Mesenchymal stem cell (in vitro differentiated cells and primary cell): Measurements from ENCODE around the gene NCOA6.

ENCODE experiments used
- DNase-seq: peaks from one replicate; pipeline ENCODE4 v3.0.0-alpha.2; 2013
- H2AFZ ChIP-seq: one replicate; pipeline ENCODE4 v1.6.1; 2013; ENCODE audit warnings: low read depth, mild to moderate bottlenecking, control low read depth, inconsistent platforms, low read length, moderate library complexity
- H2AK5ac ChIP-seq: 2 replicates; pipeline ENCODE4 v1.6.1; 2013; ENCODE audit warnings: low read length, moderate library complexity, mild to moderate bottlenecking, inconsistent platforms; ENCODE audit not compliant: severe bottlenecking
- H2BK120ac ChIP-seq: one replicate; pipeline ENCODE4 v1.6.1; 2013; ENCODE audit warnings: low read depth, mild to moderate bottlenecking, inconsistent platforms, low read length, moderate library complexity
- H2BK12ac ChIP-seq, 2 experiments: one replicate each; pipeline ENCODE4 v1.6.1; 2013; ENCODE audit warnings: inconsistent platforms in 2 of 2, low read length in 2 of 2, mild to moderate bottlenecking in 2 of 2, moderate library complexity in 2 of 2, control low read depth in 1 of 2
- H2BK15ac ChIP-seq: one replicate; pipeline ENCODE4 v1.6.1; 2013; ENCODE audit warnings: mild to moderate bottlenecking, low read depth, inconsistent platforms; ENCODE audit not compliant: poor library complexity, severe bottlenecking
- H2BK5ac ChIP-seq: 2 replicates; pipeline ENCODE4 v1.6.1; 2013; ENCODE audit warnings: low read depth, mild to moderate bottlenecking, low read length, control low read depth, inconsistent platforms; ENCODE audit not compliant: poor library complexity, severe bottlenecking
- H3K14ac ChIP-seq, 2 experiments: one replicate each; pipeline ENCODE4 v1.6.1; 2013; ENCODE audit warnings: inconsistent platforms in 2 of 2, low read length in 2 of 2, control low read depth in 1 of 2, mild to moderate bottlenecking in 1 of 2, moderate library complexity in 1 of 2
- H3K18ac ChIP-seq, 2 experiments: one replicate each; pipeline ENCODE4 v1.6.1; 2013; ENCODE audit warnings: inconsistent platforms in 2 of 2, low read length in 2 of 2, control low read depth in 1 of 2, low read depth in 1 of 2, mild to moderate bottlenecking in 1 of 2
- H3K23ac ChIP-seq, 2 experiments: one replicate each; pipeline ENCODE4 v1.6.1; 2013; ENCODE audit warnings: inconsistent platforms in 2 of 2, low read length in 2 of 2, mild to moderate bottlenecking in 2 of 2, moderate library complexity in 2 of 2, control low read depth in 1 of 2
- H3K27ac ChIP-seq: 2 replicates; pipeline ENCODE4 v1.5.1; 2013; ENCODE audit warnings: mild to moderate bottlenecking, moderate library complexity, low read length, control low read depth, inconsistent platforms; ENCODE audit not compliant: poor library complexity, severe bottlenecking
- H3K27me3 ChIP-seq, 2 experiments: 2 replicates each; pipeline versions ENCODE4 v1.6.1 to v1.7.0; 2013; ENCODE audit warnings: low read length in 2 of 2, mild to moderate bottlenecking in 2 of 2, moderate library complexity in 2 of 2, control low read depth in 1 of 2, inconsistent platforms in 1 of 2; ENCODE audit not compliant: control insufficient read depth in 1 of 2, insufficient read depth in 1 of 2
- H3K36me3 ChIP-seq, 2 experiments: 2 replicates each; pipeline versions ENCODE4 v1.6.1 to v1.7.0; 2013; ENCODE audit warnings: low read length in 2 of 2, control low read depth in 1 of 2, inconsistent platforms in 1 of 2, low read depth in 1 of 2, mild to moderate bottlenecking in 1 of 2; ENCODE audit not compliant: insufficient read depth in 2 of 2, control insufficient read depth in 1 of 2
- H3K4ac ChIP-seq, 2 experiments: one replicate each; pipeline ENCODE4 v1.6.1; 2013; ENCODE audit warnings: inconsistent platforms in 2 of 2, low read length in 2 of 2, mild to moderate bottlenecking in 2 of 2, moderate library complexity in 2 of 2, control low read depth in 1 of 2, low read depth in 1 of 2
- H3K4me1 ChIP-seq: 2 replicates; pipeline ENCODE4 v1.6.1; 2013; ENCODE audit warnings: low read depth, low read length, control low read depth; ENCODE audit not compliant: control insufficient read depth, insufficient read depth
- H3K4me2 ChIP-seq: 2 replicates; pipeline ENCODE4 v1.6.1; 2013; ENCODE audit warnings: low read length, mild to moderate bottlenecking, inconsistent platforms; ENCODE audit not compliant: poor library complexity, severe bottlenecking
- H3K4me3 ChIP-seq, 2 experiments: 2 replicates each; pipeline versions ENCODE4 v1.5.1 to v1.7.0; 2013; ENCODE audit warnings: low read length in 2 of 2, mild to moderate bottlenecking in 2 of 2, control low read depth in 1 of 2, low read depth in 1 of 2; ENCODE audit not compliant: insufficient read depth in 1 of 2
- H3K79me1 ChIP-seq: replicated peaks from 2 replicates; pipeline ENCODE4 v1.6.1; 2013; ENCODE audit warnings: mild to moderate bottlenecking, control low read depth, low read length, inconsistent platforms; ENCODE audit not compliant: poor library complexity, severe bottlenecking
- H3K9ac ChIP-seq: 2 replicates; pipeline ENCODE4 v1.7.0; 2013; ENCODE audit warnings: mild to moderate bottlenecking, low read length, moderate library complexity
- H3K9me3 ChIP-seq: 2 replicates; pipeline ENCODE4 v1.7.0; 2013; ENCODE audit warnings: mild to moderate bottlenecking, low read length; ENCODE audit not compliant: control insufficient read depth
- H4K8ac ChIP-seq: one replicate; pipeline ENCODE4 v1.6.1; 2013; ENCODE audit warnings: inconsistent platforms, mild to moderate bottlenecking, low read length, moderate library complexity
- H4K91ac ChIP-seq: one replicate; pipeline ENCODE4 v1.6.1; 2013; ENCODE audit warnings: mild to moderate bottlenecking, low read length, inconsistent platforms
- WGBS: methylation state at CpG from one replicate; pipeline ENCODE4 v1.1.7; 2013; ENCODE audit warnings: mixed read lengths; 5-methylcytosine and 5-hydroxymethylcytosine counted together

Gene NCOA6

DNA sequence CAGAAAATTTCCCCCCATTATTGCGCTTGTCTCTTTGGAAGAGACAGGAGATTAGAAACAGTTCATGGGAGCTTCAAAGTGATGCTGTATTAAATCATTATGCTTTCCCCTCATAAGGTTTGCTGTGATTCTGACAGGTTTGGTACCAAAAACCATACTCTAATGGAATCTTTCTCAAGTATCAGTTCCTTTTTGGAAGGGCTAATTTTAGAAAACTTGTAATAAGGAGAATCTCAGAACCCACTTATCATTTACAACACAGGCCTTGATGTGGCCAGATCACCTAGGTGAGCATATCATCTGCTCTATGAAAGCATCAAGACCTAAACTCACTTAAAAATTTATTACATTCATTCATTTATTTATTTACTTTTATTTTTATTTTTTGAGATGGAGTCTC lies 70.1 kb downstream of the NCOA6 start:
- Histone ChIP-seq H3K27ac (no peak overlapping the region), H4K91ac (no peak overlapping the region), H3K18ac (no peak overlapping the region), H3K27me3 (no peaks in the 10 kb centered on the region), H3K36me3 (peaks cover 26 to 77% of the 10 kb centered on the region in 2 experiments), H3K14ac (no peak overlapping the region), H2AK5ac (no peak overlapping the region), H3K4me3 (no peak overlapping the region), H4K8ac (no peak overlapping the region), H3K79me1 (peaks cover 11% of the 10 kb centered on the region), H2AFZ (no peak overlapping the region), H2BK12ac (no peak overlapping the region), H3K9me3 (no peaks in the 10 kb centered on the region), H2BK120ac (no peak overlapping the region), H3K9ac (no peak overlapping the region), H2BK5ac (no peak overlapping the region), H2BK15ac (no peak overlapping the region), H3K4ac (no peak overlapping the region), H3K23ac (no peak overlapping the region), H3K4me1 (no peaks in the 10 kb centered on the region), H3K4me2 (no peak overlapping the region)
- no CpG with 5 or more reads among the region's 1 CpG for WGBS
- DNase-seq, result no peak

DNA sequence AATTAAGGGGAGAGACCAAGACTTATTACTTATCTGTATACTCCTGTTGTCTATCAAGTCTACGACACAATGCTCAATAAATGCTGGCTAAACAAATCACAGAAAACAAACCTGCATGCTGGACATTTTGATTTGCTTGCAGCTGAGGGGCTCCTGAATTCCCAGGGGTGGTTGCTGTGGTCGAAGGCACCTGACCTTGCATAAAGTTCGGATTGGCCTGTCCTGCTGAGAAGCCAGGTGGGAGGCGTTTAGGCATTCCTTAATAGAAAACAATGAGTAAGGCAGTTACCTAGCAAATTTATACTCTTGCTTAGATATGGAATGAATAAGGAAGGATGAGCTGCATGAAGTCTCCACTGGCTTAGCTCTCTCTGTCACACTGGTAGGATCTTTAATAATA lies 70.8 kb downstream of the NCOA6 start:
- no peak overlapping the region for H3K14ac ChIP-seq
- no peak for DNase-seq

DNA sequence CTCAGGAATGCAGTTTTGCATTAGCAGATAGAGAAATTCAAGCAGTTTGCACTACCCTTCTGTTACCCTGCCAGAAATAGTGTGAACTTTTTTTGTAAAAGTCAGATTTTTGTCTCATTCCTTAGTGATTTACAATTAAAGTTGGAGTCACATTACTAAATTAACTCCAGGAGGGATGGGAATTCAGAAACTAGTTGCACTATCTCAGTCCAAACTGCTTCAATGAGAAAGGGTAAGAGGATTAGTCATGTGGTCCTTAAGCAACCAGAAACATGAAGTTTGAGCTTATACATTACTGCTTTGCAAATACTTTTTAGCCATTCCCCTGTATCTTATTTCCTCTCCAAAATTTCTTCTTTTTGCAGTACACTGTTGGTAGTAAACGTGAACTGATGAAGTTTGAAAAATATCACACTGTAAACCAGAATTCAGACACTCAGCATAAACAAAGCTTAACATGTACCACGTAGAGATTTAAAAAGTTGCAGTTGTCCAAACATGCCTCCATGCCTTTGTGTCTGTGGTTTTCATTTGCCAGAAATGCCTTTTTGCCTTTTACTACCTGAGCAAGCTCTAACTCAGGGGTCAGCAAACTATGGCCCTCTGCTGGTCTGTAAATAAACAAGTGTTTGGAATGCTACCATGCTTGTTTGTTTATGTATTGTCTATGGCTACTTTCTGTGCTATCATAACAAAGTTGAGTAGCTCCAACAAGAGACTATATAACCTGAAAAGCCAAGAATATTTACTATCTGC lies 71.6 kb downstream of the NCOA6 start:
- no peak overlapping the region for H3K14ac ChIP-seq
- H3K79me1 ChIP-seq, result peaks cover 21% of the 10 kb centered on the region
- no peak overlapping the region for H2BK15ac ChIP-seq
- H3K23ac ChIP-seq, result no peak overlapping the region
- no peak overlapping the region for H4K8ac ChIP-seq
- no peak overlapping the region for H4K91ac ChIP-seq
- H3K4ac ChIP-seq, result no peak overlapping the region
- H3K4me1 ChIP-seq, result no peaks in the 10 kb centered on the region
- H3K27ac ChIP-seq, result no peak overlapping the region
- H3K4me3 ChIP-seq, result no peak overlapping the region
- no peak overlapping the region for H3K4me2 ChIP-seq
- H3K9me3 ChIP-seq, result no peaks in the 10 kb centered on the region
- no peak overlapping the region for H3K18ac ChIP-seq
- H2BK5ac ChIP-seq, result no peak overlapping the region
- no peak overlapping the region for H2BK12ac ChIP-seq
- peak overlapping the region; percentile 6 for H3K9ac ChIP-seq
- H3K36me3 ChIP-seq, result peaks cover 33 to 77% of the 10 kb centered on the region in 2 experiments
- H2AFZ ChIP-seq, result no peak overlapping the region
- DNase-seq, result peak; percentile 35
- no peaks in the 10 kb centered on the region for H3K27me3 ChIP-seq
- H2BK120ac ChIP-seq, result no peak overlapping the region
- no peak overlapping the region for H2AK5ac ChIP-seq
- 81% methylated on average over 2 of the region's 2 CpGs for WGBS

More for the DNA sequence above, 70.8 kb downstream of the NCOA6 start:
- Histone ChIP-seq H4K91ac (no peak overlapping the region), H2BK15ac (no peak overlapping the region), H2BK5ac (no peak overlapping the region), H3K23ac (no peak overlapping the region), H4K8ac (no peak overlapping the region), H3K27me3 (no peaks in the 10 kb centered on the region), H3K4me2 (no peak overlapping the region), H2AK5ac (no peak overlapping the region), H3K18ac (no peak overlapping the region), H3K79me1 (peaks cover 18% of the 10 kb centered on the region), H3K9me3 (no peaks in the 10 kb centered on the region), H3K36me3 (peaks cover 34 to 77% of the 10 kb centered on the region in 2 experiments), H3K4me1 (no peaks in the 10 kb centered on the region), H2BK12ac (no peak overlapping the region), H3K27ac (no peak overlapping the region), H3K9ac (no peak overlapping the region), H3K4ac (no peak overlapping the region), H2BK120ac (no peak overlapping the region), H2AFZ (no peak overlapping the region), H3K4me3 (no peak overlapping the region)
- WGBS, result 78% methylated on average over 3 of the region's 4 CpGs

DNA sequence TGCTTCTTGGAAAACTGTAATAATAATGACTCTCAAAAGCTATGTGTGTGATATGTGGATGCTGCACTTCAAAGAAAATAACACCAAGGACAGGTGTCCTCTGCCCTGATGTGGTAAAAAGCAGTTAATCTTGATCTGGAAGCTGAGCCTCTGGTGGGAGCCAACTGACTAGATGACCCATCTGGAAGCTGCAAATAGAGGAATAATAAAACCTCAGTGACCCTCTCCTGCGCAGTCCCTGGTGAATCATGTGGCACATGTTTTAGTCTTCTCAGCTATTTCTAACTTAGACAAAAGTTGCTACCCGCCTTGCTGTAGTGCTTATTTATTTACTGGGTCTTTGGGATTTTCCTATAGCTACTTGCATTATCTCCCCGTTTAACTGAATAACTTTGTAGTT lies 74.0 kb downstream of the NCOA6 start:
- no peak overlapping the region for H3K27ac ChIP-seq

More for the DNA sequence above, 74.0 kb downstream of the NCOA6 start:
- H3K23ac ChIP-seq, result no peak overlapping the region
- WGBS, result 100% methylated on average over 2 of the region's 3 CpGs
- H3K9ac ChIP-seq, result no peak overlapping the region
- H3K14ac ChIP-seq, result no peak overlapping the region
- H3K9me3 ChIP-seq, result no peaks in the 10 kb centered on the region
- H2AK5ac ChIP-seq, result no peak overlapping the region
- no peak overlapping the region for H2BK120ac ChIP-seq
- no peak overlapping the region for H2BK15ac ChIP-seq
- H3K4ac ChIP-seq, result no peak overlapping the region
- H4K91ac ChIP-seq, result no peak overlapping the region
- no peak for DNase-seq
- no peak overlapping the region for H3K4me3 ChIP-seq
- H4K8ac ChIP-seq, result no peak overlapping the region
- no peak overlapping the region for H2BK5ac ChIP-seq
- H3K18ac ChIP-seq, result no peak overlapping the region
- H3K4me1 ChIP-seq, result no peaks in the 10 kb centered on the region
- H3K27me3 ChIP-seq, result no peaks in the 10 kb centered on the region
- H3K4me2 ChIP-seq, result no peak overlapping the region
- H3K36me3 ChIP-seq, result peaks cover 20 to 77% of the 10 kb centered on the region in 2 experiments
- peaks cover 19% of the 10 kb centered on the region for H3K79me1 ChIP-seq
- no peak overlapping the region for H2AFZ ChIP-seq
- H2BK12ac ChIP-seq, result no peak overlapping the region
